HFF-Myc (cell line): ENCODE measurements around the gene NISCH.

ENCODE experiments used
- DNase-seq: peaks from one replicate; pipeline ENCODE4 v3.0.0-alpha.2; 2011; ENCODE audit warnings: low read depth; ENCODE audit errors: extremely low read depth
- H3K4me3 ChIP-seq: replicated peaks from 2 replicates; pipeline ENCODE4 v1.5.1; 2011; ENCODE audit warnings: low read depth, mild to moderate bottlenecking, control low read depth, low read length
- TF ChIP-seq, protein P1 (sequence below): IDR thresholded peaks from 2 replicates; pipeline ENCODE4 v1.5.1; 2012; ENCODE audit warnings: mild to moderate bottlenecking, low read depth, low read length, control low read depth; ENCODE audit errors: missing control alignments

Gene NISCH

GRCh38 chr3:52479877-52480575 lies 24.6 kb downstream of the NISCH start:
- TF ChIP-seq, protein P1, sequence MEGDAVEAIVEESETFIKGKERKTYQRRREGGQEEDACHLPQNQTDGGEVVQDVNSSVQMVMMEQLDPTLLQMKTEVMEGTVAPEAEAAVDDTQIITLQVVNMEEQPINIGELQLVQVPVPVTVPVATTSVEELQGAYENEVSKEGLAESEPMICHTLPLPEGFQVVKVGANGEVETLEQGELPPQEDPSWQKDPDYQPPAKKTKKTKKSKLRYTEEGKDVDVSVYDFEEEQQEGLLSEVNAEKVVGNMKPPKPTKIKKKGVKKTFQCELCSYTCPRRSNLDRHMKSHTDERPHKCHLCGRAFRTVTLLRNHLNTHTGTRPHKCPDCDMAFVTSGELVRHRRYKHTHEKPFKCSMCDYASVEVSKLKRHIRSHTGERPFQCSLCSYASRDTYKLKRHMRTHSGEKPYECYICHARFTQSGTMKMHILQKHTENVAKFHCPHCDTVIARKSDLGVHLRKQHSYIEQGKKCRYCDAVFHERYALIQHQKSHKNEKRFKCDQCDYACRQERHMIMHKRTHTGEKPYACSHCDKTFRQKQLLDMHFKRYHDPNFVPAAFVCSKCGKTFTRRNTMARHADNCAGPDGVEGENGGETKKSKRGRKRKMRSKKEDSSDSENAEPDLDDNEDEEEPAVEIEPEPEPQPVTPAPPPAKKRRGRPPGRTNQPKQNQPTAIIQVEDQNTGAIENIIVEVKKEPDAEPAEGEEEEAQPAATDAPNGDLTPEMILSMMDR, result no peak
- DNase-seq, result no peak
- no peak overlapping the region for H3K4me3 ChIP-seq

GRCh38 chr3:52480768-52481715 lies 25.6 kb downstream of the NISCH start:
- DNase-seq, result no peak
- no peak overlapping the region for H3K4me3 ChIP-seq
- TF ChIP-seq, protein P1, result no peak

DNA sequence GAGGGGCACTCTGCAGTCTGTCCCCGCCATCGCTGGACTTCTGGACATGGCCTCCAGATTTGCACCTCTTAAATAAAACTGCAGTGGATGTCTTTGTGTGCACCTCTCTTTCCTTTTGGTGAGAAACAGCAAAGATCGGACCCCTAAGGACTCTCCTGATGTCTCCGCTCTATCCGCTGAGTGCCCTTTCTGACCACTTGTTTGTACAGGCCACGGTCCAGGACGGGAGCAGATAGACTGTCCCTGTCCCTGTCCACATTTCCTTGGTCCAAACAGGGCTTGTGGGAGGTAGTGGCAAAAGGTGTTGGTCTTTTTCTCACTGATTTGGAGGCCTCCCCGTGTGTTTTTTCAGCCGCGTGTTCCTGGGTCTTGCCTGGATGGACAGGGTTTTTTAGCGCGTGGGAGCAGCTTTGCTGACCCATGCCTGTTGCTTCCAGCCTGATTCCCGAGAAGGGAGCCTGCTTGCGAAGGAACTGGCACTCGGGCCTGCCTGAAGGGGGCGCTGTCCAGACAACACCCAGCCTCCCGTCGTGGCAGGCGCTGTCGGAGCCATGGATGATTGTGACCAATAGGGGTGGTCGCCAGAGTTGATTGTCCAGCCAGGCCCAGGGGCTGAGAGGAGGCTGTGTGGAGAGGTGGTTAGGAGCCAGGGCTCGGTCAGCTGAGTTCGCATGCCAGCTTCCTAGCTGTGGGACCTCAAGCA lies 26.6 kb downstream of the NISCH start:
- TF ChIP-seq, protein P1, result peak; percentile 63
- DNase-seq, result no peak
- no peak overlapping the region for H3K4me3 ChIP-seq

DNA sequence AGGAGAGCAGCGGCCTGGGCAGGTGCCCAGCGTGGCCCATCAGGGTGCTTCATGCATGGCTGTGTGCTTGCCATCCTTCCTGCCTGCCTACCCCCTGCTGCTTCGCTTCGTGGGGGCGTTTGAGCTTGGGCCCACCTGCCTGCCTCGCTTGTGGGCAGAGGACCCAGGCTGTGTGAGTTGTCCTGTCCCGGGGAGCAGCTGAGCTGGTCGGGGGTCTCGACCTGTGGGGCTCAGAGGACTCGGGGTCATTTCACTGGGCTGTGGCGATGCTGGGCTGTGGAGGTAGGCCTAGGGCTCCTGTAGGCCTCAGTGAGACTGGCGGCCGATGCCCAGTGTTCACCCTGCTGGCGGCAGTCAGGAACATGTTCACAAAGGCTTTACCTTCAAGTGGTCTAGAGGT lies 27.7 kb downstream of the NISCH start:
- TF ChIP-seq, protein P1, result no peak
- H3K4me3 ChIP-seq, result no peak overlapping the region
- no peak for DNase-seq

GRCh38 chr3:52483577-52484381 lies 28.4 kb downstream of the NISCH start:
- TF ChIP-seq, protein P1, result no peak
- peak; percentile 66 for DNase-seq
- H3K4me3 ChIP-seq, result no peak overlapping the region

DNA sequence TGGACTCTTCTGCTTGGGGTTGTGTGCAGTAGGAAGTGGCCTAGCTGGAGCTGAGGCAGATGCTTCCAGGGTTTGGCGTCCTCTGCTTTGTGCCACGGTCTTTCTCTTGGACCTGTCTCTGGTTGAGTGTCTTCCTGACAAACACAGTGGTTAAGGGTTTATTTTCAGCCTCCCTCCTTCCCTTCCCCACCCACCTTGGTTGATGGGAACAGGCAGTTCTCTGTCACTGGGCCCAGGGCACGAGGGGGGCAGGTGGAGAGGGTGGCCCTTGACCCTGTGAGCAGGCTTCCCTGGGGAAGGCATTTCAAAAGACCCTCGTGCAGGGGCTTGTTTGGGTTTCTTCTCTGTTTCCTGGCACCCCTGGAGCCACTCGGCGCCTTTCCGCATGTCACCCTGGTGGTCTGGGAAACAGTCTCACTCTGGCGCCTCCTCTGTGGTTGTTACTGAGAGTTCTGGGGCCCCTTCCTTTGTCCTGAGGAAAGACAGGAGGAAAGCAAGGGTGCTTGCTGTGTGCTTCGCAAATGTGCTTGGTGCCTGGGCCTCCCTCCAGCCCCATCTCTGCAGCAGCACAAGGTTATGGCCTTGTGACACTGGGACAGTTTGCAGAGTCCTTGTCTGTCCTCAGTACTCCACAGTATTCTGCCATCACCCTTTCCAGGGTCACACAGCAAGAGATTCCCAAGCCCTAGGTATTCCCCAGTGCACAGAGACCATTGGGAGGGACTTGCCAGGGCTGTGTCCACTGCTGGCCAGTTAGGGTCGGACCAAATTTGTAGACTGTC lies 29.5 kb downstream of the NISCH start:
- H3K4me3 ChIP-seq, result no peak overlapping the region

More for the DNA sequence above, 29.5 kb downstream of the NISCH start:
- no peak for DNase-seq
- TF ChIP-seq, protein P1, result no peak
